GM18520 (cell line): ENCODE data around the gene HECTD4.

Source experiments
- ATAC-seq: cut with Tn5 transposase; IDR thresholded peaks from one replicate; pipeline ENCODE4 v1.9.1; 2021; ENCODE audit not compliant: unreplicated experiment

The HECTD4 gene

GRCh38 chr12:112184056-112184887, 198.0 kb downstream of the HECTD4 start:
- no peak for ATAC-seq

DNA sequence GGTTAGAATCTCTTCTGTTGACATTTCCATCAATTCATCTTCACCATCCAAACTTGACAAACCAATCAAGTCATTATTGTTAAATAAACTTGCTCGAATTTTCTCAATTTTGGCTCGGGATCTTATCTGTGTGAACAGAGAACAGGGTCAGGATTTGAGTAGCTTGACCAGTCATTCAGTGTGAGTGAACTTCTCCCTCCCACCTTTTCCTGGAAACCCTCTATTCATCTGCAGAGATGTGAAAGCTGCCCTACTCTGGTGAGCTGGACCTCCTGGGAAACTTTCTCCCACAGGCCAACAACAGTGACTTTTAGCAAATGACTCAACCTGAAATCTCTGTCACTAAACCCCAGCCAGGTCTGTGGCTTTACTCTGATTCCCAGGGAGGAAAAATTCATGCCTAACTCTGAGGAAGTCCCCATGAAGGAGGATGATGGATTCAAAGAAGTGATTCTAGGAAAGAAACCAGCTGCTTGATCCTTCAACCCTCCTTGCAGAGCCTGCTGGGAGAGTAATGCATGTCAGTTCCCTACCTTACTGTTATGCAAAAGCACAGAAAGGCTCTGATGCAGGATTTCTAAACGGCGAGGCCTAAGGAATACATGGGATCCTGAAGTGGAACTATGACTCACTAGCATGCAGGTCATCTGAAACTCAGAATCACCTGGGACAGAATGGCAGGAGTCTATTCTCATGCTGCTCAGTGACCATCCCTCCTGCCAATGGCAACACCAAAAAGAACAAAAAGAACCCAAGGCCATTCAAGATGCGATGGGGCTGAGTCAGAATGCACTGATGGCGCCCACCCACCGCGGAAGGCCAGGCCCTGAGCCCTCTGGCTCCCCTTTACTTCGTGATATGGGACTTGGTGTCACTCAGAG, 198.8 kb downstream of the HECTD4 start:
- ATAC-seq, result no peak

GRCh38 chr12:112182499-112182898, 199.7 kb downstream of the HECTD4 start:
- no peak for ATAC-seq

- no peak for ATAC-seq
Observed at GRCh38 chr12:112180422-112180821, 201.8 kb downstream of the HECTD4 start.

DNA sequence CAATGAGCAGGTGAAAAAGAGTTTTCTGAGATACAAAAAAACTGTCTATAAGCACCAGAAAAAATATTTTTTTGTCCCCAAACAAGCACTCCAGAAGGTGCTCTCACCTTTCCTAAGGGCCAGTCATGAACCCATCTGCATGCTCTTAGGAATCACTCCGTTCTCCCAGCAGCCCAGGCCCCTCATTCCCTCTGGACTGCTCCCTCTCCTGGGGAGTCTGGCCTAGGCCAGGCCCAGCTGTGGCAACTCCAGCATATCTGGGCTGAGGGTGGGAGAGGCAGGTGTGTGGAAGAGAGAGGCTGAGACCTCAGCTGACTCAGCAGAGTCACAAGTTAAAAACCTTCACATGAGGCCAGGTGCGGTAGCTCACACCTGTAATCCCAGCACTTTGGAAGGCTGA, 202.3 kb downstream of the HECTD4 start:
- no peak for ATAC-seq

GRCh38 chr12:112179341-112179740, 202.9 kb downstream of the HECTD4 start:
- no peak for ATAC-seq

- ATAC-seq, result no peak
Observed at GRCh38 chr12:112178796-112179195, 203.4 kb downstream of the HECTD4 start.

DNA sequence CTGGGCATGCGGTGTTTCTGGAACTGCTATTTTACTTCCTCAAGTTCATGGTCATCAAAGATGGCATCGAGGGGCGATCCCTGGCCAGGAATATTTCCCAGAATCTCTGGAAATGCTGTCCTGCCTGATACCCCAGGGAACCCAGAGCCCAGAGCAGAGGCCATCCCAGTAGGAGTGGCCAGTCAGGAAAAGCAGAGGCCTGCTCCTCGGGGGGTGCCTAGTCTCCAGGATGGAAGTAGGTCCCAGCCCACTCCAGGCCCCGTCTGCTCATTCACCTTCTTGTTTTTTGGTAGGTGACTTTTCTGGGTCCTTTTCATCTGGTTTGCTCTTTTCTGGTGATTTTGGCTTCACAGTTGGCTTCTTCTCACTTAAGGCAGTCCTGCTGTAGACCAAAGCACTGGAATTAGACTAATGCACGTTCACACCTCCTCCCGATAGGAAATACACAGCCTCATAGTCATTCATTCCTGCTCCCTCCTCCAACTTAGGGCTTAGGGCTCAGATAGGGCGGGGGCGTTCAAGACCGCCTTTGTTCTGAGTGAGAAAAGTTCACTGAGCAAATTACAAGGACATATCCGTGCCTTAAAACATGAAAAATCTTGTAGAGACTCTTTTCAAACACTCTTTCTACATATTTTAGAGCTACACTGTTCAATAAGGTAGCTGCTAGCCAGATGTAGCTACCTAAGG, 205.8 kb downstream of the HECTD4 start:
- ATAC-seq, result no peak

- ATAC-seq, result no peak
Observed at GRCh38 chr12:112175361-112176155, 206.7 kb downstream of the HECTD4 start.

DNA sequence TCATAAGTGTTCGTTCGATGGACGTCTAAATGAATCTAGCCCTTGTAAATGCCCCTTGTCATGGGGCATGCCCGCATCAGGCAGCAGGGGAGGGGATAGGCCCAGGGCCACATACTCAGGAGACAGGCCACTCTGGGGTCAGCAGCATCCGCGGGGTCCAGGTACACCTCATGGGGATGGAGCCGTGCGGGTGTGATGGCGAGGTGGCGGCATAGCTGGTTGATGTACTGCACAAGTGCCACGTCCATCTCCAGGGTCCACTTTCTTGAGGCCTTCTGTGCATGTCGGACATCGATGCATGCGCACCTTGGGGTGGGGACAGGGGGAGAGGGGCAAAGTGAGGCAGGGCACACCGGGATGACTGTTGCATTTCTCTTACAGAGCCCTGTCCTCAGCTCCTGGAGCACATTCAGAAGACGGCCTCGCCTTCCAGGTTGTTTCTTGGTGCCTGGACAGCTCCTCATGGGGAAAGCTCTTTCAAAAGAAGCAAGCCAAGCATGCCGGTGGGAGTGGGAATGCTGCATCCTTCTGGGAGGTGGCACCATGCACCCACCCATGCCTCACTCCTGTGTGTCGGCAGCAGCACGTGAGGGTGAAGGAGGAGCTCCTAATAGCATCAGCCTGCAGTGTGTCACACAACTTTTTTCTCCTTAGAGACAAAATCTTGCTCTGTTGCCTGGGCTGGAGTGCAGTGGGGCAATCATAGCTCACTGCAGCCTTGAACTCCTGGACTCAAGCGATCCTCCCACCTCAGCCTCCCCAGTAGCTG, 209.5 kb downstream of the HECTD4 start:
- no peak for ATAC-seq

DNA sequence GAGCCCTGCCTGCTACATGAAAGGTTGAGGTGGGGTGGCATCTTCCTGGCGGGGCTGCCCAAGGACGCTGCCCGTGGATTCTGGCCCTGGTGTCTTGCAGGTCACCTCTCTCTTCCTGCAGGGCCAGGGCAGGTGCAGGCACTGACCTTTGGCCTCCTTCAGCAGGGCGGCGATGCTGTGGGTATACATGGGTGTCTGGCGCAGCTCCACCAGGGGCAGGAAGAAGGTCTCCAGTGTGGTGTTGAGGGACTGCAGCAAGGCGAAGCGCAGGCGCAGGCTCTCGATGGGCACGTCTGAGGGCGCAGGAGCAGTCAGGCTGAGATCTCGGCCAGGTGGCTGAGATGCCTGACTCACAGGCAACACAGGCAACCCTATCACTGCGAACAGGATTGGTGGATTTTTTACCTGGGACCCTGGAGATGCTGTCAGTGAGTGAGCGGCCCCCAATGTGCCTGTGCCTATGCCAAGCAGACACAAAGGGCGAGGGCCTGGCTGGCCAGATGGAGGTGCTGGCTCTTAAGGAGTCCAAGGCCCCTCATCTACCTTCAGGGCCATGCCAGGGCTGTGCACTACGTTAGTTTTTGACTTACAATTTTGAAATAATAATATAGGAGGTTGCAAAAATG, 211.1 kb downstream of the HECTD4 start:
- no peak for ATAC-seq

GRCh38 chr12:112170376-112170775, 211.9 kb downstream of the HECTD4 start:
- ATAC-seq, result no peak

- ATAC-seq, result no peak
Observed at GRCh38 chr12:112169966-112170365, 212.3 kb downstream of the HECTD4 start.

GRCh38 chr12:112169161-112169872, 212.9 kb downstream of the HECTD4 start:
- ATAC-seq, result no peak

DNA sequence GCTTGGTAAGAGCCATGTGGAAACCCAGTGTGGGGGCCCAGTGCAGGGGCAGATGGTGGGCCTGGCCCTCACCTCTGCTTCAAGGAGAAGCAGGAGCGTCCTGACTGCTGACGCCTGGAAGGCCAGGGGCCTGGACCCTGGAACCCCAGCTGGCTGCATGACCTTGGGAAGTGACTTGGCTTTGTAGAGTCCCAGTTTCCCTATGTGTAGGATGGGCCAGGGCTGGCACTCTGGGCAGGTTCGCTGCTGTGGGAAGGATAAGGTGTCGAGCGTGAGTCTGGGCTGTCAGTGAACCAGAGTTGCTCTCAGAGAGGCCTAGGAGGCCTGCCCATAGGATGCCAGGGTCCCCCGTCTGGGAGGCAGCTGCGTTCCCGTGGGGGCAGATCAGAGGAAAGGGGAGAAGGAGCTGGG, 213.7 kb downstream of the HECTD4 start:
- ATAC-seq, result no peak

DNA sequence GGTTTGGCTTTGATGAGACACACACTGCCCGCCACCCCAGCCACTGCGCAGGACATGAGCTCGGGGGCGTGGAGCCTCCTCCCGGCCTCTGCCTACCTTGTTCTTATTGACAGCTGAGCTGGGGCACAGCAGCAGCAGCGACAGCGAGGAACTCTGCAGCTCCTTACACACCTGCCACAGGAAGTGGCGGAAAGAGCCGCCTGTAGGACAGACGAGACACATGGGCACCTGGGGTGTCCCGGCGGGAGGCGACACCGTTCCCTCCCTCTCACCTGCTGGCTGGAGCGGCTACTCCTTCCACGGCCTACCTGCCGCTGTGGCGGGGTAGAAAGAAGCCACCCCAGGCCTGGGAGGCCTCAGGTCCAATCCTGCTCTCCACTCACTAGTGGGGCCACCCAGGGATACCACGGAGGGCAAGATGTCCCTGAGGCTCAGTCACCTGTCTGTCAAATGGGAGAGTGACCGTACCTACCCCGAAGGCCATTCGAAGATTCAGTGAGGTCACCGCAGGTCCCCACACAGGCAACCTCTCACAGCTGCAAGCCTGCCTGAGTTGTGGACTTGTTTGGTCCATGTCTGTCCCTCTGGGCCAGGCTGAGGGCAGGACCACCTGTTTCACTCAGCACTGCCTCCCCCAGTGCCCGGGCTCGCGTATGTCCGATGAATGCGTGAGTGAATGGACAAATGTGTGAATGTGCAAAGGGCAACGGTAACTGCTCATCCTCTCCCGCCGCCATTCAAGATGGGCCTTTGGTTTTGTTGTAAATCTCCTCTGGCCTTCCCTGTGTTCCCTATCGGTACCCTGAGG, 214.3 kb downstream of the HECTD4 start:
- no peak for ATAC-seq

DNA sequence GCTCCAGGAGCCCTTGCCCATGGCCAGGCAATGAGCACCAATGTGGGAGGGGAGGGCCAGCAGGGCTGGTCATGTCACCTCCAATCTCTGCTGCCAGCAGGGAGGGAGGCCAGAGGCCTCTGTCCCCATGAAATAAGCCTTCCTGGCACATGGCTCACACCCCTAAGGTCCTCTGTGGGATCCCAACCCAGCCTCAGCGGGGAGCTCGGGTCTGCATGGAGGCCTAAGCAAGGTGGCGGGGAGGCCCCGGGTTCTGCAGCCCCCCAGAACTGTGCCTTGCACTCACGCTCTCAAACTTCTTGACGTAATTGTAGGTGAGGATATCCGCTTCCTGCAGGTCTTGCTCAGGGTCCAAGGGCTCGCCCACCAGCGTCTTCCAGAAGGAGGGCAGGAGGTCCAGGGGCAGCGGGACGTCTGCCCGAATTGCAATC, 215.2 kb downstream of the HECTD4 start:
- ATAC-seq, result no peak
